Forelimb muscle (tissue), 1 donor: ENCODE results near the gene IL1A. TPM values are rescaled to one million over a fixed set of nuclear protein-coding genes. Genes with fewer than 3 reads are reported as not detected.

ENCODE experiments used
- DNase-seq: peaks from one replicate; pipeline ENCODE4 v3.0.0-alpha.2; 2013; ENCODE audit warnings: low read depth
- polyA plus RNA-seq: library from polyadenylated mRNA; unstranded; fragments of 120-200 nt; gene quantifications from one replicate; pipeline ENCODE4 v1.2.1, GENCODE V29; 2013; ENCODE audit not compliant: insufficient read length

Gene IL1A
- polyA plus RNA-seq, 1 donor: not detected

- no peak for DNase-seq
These were observed 8.1 kb upstream of the IL1A start for GRCh38 chr2:112792419-112792818.

- no peak for DNase-seq
These were observed 7.5 kb upstream of the IL1A start for GRCh38 chr2:112791693-112792230.

- no peak for DNase-seq
These were observed 6.7 kb upstream of the IL1A start for GRCh38 chr2:112791019-112791418.

GRCh38 chr2:112790305-112790704 is 6.0 kb upstream of the IL1A start:
- no peak for DNase-seq

GRCh38 chr2:112789186-112789585 is 4.9 kb upstream of the IL1A start:
- no peak for DNase-seq

- no peak for DNase-seq
These were observed 4.4 kb upstream of the IL1A start for GRCh38 chr2:112788653-112789052.

- no peak for DNase-seq
These were observed 3.6 kb upstream of the IL1A start for GRCh38 chr2:112787729-112788393.

- no peak for DNase-seq
These were observed 3.0 kb upstream of the IL1A start for GRCh38 chr2:112787294-112787693.

- no peak for DNase-seq
These were observed 1.0 kb downstream of the IL1A start for GRCh38 chr2:112783187-112783714.

GRCh38 chr2:112782234-112782799 is 2.0 kb downstream of the IL1A start:
- DNase-seq: no peak

GRCh38 chr2:112779598-112779997 is 4.7 kb downstream of the IL1A start:
- DNase-seq: no peak

GRCh38 chr2:112777036-112777435 is 7.3 kb downstream of the IL1A start:
- DNase-seq: no peak

- DNase-seq: no peak
These were observed 8.2 kb downstream of the IL1A start for GRCh38 chr2:112776113-112776512.

GRCh38 chr2:112774536-112775285 is 9.6 kb downstream of the IL1A start:
- no peak for DNase-seq

GRCh38 chr2:112773556-112773955 is 10.7 kb downstream of the IL1A start:
- no peak for DNase-seq

GRCh38 chr2:112772911-112773475 is 11.3 kb downstream of the IL1A start:
- no peak for DNase-seq

GRCh38 chr2:112772322-112772721 is 12.0 kb downstream of the IL1A start:
- DNase-seq: no peak

GRCh38 chr2:112768432-112768831 is 15.9 kb downstream of the IL1A start:
- no peak for DNase-seq

GRCh38 chr2:112767693-112768330 is 16.5 kb downstream of the IL1A start:
- DNase-seq: no peak

GRCh38 chr2:112765251-112765650 is 19.0 kb downstream of the IL1A start:
- no peak for DNase-seq
